Testis (tissue), 2 donors: ENCODE measurements around the gene SPRING1.

Source experiments
- CTCF ChIP-seq, 3 experiments: fragments of 450-650 bp in 2 of 3; fragments of 200-600 bp in 1 of 3; sonication (generic) in 1 of 3; IDR thresholded peaks; one replicate each; pipeline ENCODE4 v1.5.1; 2016 to 2019; ENCODE audit warnings: antibody characterized with exemption in 3 of 3, mild to moderate bottlenecking in 2 of 3, moderate library complexity in 1 of 3
- POLR2A ChIP-seq: fragments of 450-650 bp; IDR thresholded peaks from one replicate; pipeline ENCODE4 v1.6.1; 2017; ENCODE audit warnings: antibody characterized with exemption, mild to moderate bottlenecking, moderate library complexity

- no peak for TF ChIP-seq CTCF (IDR thresholded peaks at IDR 0.05)
- TF ChIP-seq POLR2A, result no peak
Observed at GRCh38 chr12:116777245-116777644, 39.4 kb upstream of the SPRING1 start.
